Keratinocyte (primary cell): ENCODE measurements around the gene SLC25A24.
"Not testable (repeated sequence)": the region's sequence is repeated elsewhere in the genome, so short reads cannot be mapped to it uniquely, and the experiment has no call there.

Experiments
- CTCF ChIP-seq, 3 experiments: IDR thresholded peaks in 1 of 3; conservative IDR thresholded peaks in 1 of 3; optimal IDR thresholded peaks in 1 of 3; 2 replicates in 2 of 3; 3 replicates in 1 of 3; pipeline versions ENCODE3 to v1.5.1; 2011; ENCODE audit warnings: low read length in 3 of 3, mild to moderate bottlenecking in 3 of 3, moderate library complexity in 2 of 3, control low read depth in 1 of 3, inconsistent platforms in 1 of 3; ENCODE audit not compliant: insufficient read depth in 2 of 3; ENCODE audit errors: extremely low read depth in 1 of 3
- EZH2 ChIP-seq: IDR thresholded peaks from one replicate; pipeline ENCODE4 v1.6.1; 2012; ENCODE audit warnings: inconsistent platforms, mild to moderate bottlenecking, low read length, moderate library complexity

GRCh38 chr1:108217007-108217406 lies 16.9 kb upstream of the SLC25A24 start:
- TF ChIP-seq CTCF (optimal IDR thresholded peaks at IDR 0.05 in 1 of 3, IDR thresholded peaks at IDR 0.05 in 1 of 3, conservative IDR thresholded peaks at IDR 0.05 in 1 of 3; ENCODE audit: extremely low read depth in 1 of 3, insufficient read depth in 2 of 3, low read length in 3 of 3); EZH2: not testable (repeated sequence)
